ENCODE results near the gene KRT71. TPM values are rescaled to one million over a fixed set of nuclear protein-coding genes. Genes with fewer than 3 reads are reported as not detected.
"Not testable (repeated sequence)": the region's sequence is repeated elsewhere in the genome, so short reads cannot be mapped to it uniquely, and the experiment has no call there.

The KRT71 gene
- total RNA-seq, 1 experiment from 2014 or later, result not detected

GRCh38 chr12:52600071-52600470 is 47.1 kb upstream of the KRT71 start (continued):
- no peak for TF ChIP-seq TCF7L2 (IDR thresholded peaks at IDR 0.05; ENCODE audit: borderline replicate concordance, extremely low read depth, insufficient read depth, insufficient read length)
- no peak for TF ChIP-seq CEBPB (IDR thresholded peaks at IDR 0.05; ENCODE audit: low read depth)

- H3K4me3 ChIP-seq (replicated peaks in 1 of 2; ENCODE audit: low read depth in 1 of 2, low read length in 2 of 2), result no peak overlapping the region
- ATAC-seq, result no peak
- H3K36me3 ChIP-seq (ENCODE audit: control insufficient read depth in 1 of 2, insufficient read depth in 2 of 2, low read length in 2 of 2), result no peaks in the 10 kb centered on the region
- peaks cover 0 to 15% of the 10 kb centered on the region in 2 experiments; a peak in 3 of 4 replicates for H3K4me1 ChIP-seq (ENCODE audit: control insufficient read depth in 1 of 2, insufficient read depth in 2 of 2, low read length in 2 of 2)
- no peak overlapping the region for H3K27ac ChIP-seq (ENCODE audit: low read depth, low read length)
- H3K9me3 ChIP-seq (ENCODE audit: control insufficient read depth in 1 of 2, insufficient read depth in 1 of 2, low read depth in 1 of 2, low read length in 2 of 2), result no peaks in the 10 kb centered on the region
- H2AFZ ChIP-seq (ENCODE audit: low read depth, low read length, poor library complexity, severe bottlenecking), result no peak overlapping the region
- H3K27me3 ChIP-seq (ENCODE audit: insufficient read depth, low read length), result no peaks in the 10 kb centered on the region; the same call in 1 of the 2 replicates
- H3K79me2 ChIP-seq (ENCODE audit: insufficient read depth, low read length), result no peaks in the 10 kb centered on the region
- H3K9ac ChIP-seq (ENCODE audit: low read length), result no peak overlapping the region
- no peak for DNase-seq (ENCODE audit: low read depth, low spot score)
- ChIA-PET CTCF (interaction anchor here (1.5 kb wide), 1 partner anchor 203 kb away, joined by 3 read pairs; no protein-coding TSS in a partner anchor), RAD21 (ENCODE audit: low non-redundant PET in 1 of 2, low total read pairs in 2 of 2, uncharacterized antibody in 2 of 2, unreplicated experiment in 2 of 2) (no interaction called here), POLR2A (no interaction called here)
- TF ChIP-seq SP1 (IDR thresholded peaks at IDR 0.05; ENCODE audit: low read depth) (no peak), ZBTB33 (IDR thresholded peaks at IDR 0.05; ENCODE audit: extremely low read depth, insufficient replicate concordance, low read length) (no peak)
- H3K9me2 ChIP-seq (ENCODE audit: insufficient read depth), result no peaks in the 10 kb centered on the region
- H3K4me2 ChIP-seq (ENCODE audit: low read length), result no peak overlapping the region
- intact Hi-C loops (cut with micrococcal nuclease), result no loop called here
- no peaks in the 10 kb centered on the region for H4K20me1 ChIP-seq (ENCODE audit: insufficient read depth)
- BruUV-seq (replicated peaks), result no TSS peak
Observed at GRCh38 chr12:52598966-52599365, 46.0 kb upstream of the KRT71 start.

GRCh38 chr12:52594237-52594636 is 41.3 kb upstream of the KRT71 start:
- H3K4me1 ChIP-seq (ENCODE audit: control insufficient read depth in 1 of 2, insufficient read depth in 2 of 2, low read length in 2 of 2); H3K4me3 ChIP-seq (replicated peaks in 1 of 2; ENCODE audit: low read depth in 1 of 2, low read length in 2 of 2); H3K79me2 ChIP-seq (ENCODE audit: insufficient read depth, low read length); H3K27me3 ChIP-seq (ENCODE audit: insufficient read depth, low read length); RAD21 ChIA-PET (ENCODE audit: low non-redundant PET in 1 of 2, low total read pairs in 2 of 2, uncharacterized antibody in 2 of 2, unreplicated experiment in 2 of 2); H3K9me3 ChIP-seq (ENCODE audit: control insufficient read depth in 1 of 2, insufficient read depth in 1 of 2, low read depth in 1 of 2, low read length in 2 of 2); H2AFZ ChIP-seq (ENCODE audit: low read depth, low read length, poor library complexity, severe bottlenecking); ATAC-seq; BruUV-seq (replicated peaks); H3K4me2 ChIP-seq (ENCODE audit: low read length); H4K20me1 ChIP-seq (ENCODE audit: insufficient read depth); intact Hi-C loops (cut with micrococcal nuclease); H3K9me2 ChIP-seq (ENCODE audit: insufficient read depth); H3K36me3 ChIP-seq (ENCODE audit: control insufficient read depth in 1 of 2, insufficient read depth in 2 of 2, low read length in 2 of 2); DNase-seq (ENCODE audit: low read depth, low spot score); H3K9ac ChIP-seq (ENCODE audit: low read length); H3K27ac ChIP-seq (ENCODE audit: low read depth, low read length): not testable (repeated sequence)
- ChIA-PET POLR2A (interaction anchor here (1.1 kb wide), 1 partner anchor 447 kb away, joined by 3 read pairs; no protein-coding TSS in a partner anchor), CTCF (interaction anchor here (0.9 kb wide), 1 partner anchor 276 kb away, joined by 4 read pairs; no protein-coding TSS in a partner anchor)
